GM21423 (cell line): ENCODE results near the gene FAM156A.
"Not testable (repeated sequence)": the region's sequence is repeated elsewhere in the genome, so short reads cannot be mapped to it uniquely, and the experiment has no call there.

Experiments used
- ATAC-seq: cut with Tn5 transposase; IDR thresholded peaks from one replicate; pipeline ENCODE4 v1.9.1; 2021; ENCODE audit warnings: mild to moderate bottlenecking, moderate library complexity; ENCODE audit not compliant: unreplicated experiment

The FAM156A gene

GRCh38 chrX:52958113-52958959 is at the start of gene FAM156A:
Gene FAM156A, minus strand, starts transcription at chrX:52958518. Its CDS starts 9,930 bp downstream, at chrX:52948588.
- ATAC-seq = peak; percentile 83

GRCh38 chrX:53005327-53005726 is 47.0 kb upstream of the FAM156A start:
- ATAC-seq = no peak

- ATAC-seq = no peak
These were observed 46.5 kb upstream of the FAM156A start for GRCh38 chrX:53004811-53005210.

GRCh38 chrX:53004038-53004437 is 45.7 kb upstream of the FAM156A start:
- ATAC-seq = no peak

- no peak for ATAC-seq
These were observed 44.8 kb upstream of the FAM156A start for GRCh38 chrX:53003111-53003510.

GRCh38 chrX:53001958-53002357 is 43.6 kb upstream of the FAM156A start:
- ATAC-seq = no peak

- no peak for ATAC-seq
These were observed 42.3 kb upstream of the FAM156A start for GRCh38 chrX:53000447-53001135.

GRCh38 chrX:52995987-52996331 is 37.6 kb upstream of the FAM156A start:
- ATAC-seq = no peak

GRCh38 chrX:52995135-52995986 is 37.0 kb upstream of the FAM156A start:
- peak; percentile 95 for ATAC-seq

- ATAC-seq = no peak
These were observed 32.5 kb upstream of the FAM156A start for GRCh38 chrX:52990848-52991247.

GRCh38 chrX:52990011-52990631 is 31.8 kb upstream of the FAM156A start:
- ATAC-seq = peak; percentile 88

GRCh38 chrX:52988985-52989917 is 30.9 kb upstream of the FAM156A start:
- ATAC-seq = no peak

- ATAC-seq = no peak
These were observed 25.1 kb upstream of the FAM156A start for GRCh38 chrX:52983321-52984000.

- no peak for ATAC-seq
These were observed 21.7 kb upstream of the FAM156A start for GRCh38 chrX:52979993-52980392.

GRCh38 chrX:52979568-52979967 is 21.2 kb upstream of the FAM156A start:
- ATAC-seq = no peak

GRCh38 chrX:52977953-52978352 is 19.6 kb upstream of the FAM156A start:
- ATAC-seq = no peak

GRCh38 chrX:52975576-52975975 is 17.3 kb upstream of the FAM156A start:
- not testable (repeated sequence) for ATAC-seq

GRCh38 chrX:52974336-52974992 is 16.1 kb upstream of the FAM156A start:
- ATAC-seq = not testable (repeated sequence)

- not testable (repeated sequence) for ATAC-seq
These were observed 9.6 kb upstream of the FAM156A start for GRCh38 chrX:52967922-52968321.
